ENCODE measurements around the gene SPEF2. TPM values are rescaled to one million over a fixed set of nuclear protein-coding genes. Genes with fewer than 3 reads are reported as not detected.

SPEF2 gene
- total RNA-seq, 4 donors from 2014 or later: 1.7 to 10.0 (median 2.2) TPM

DNA sequence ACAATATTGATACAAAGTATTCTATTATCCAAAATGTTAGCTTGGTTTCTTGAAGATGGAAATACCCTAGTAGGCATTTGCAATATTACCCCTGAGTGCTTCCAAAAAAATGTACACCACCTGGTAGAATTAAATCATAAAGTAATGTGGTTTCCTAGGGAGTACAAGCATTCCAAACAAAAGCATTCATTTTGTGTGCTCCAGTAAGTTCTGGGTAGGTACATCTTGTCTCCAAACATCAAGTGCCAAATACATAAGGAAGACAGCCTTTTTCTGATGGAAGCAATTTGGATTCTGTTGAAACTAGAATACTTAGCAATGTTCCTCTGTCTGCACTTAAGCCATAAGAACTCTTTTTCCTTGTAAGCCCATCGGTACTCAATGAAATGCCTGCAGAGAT, 165.9 kb downstream of the SPEF2 start:
- Histone ChIP-seq H3K27me3 (no peaks in the 10 kb centered on the region), H3K4me1 (no peaks in the 10 kb centered on the region), H3K27ac (no peak overlapping the region), H3K36me3 (no peaks in the 10 kb centered on the region), H3K4me3 (no peak overlapping the region), H3K9me3 (no peaks in the 10 kb centered on the region)
- WGBS: 96% methylated on average over 1 of the region's 1 CpG
- no peak for DNase-seq (ENCODE audit: low spot score in 2 of 2)
- TF ChIP-seq EP300 (IDR thresholded peaks at IDR 0.05) (no peak), POLR2A (IDR thresholded peaks at IDR 0.05) (no peak), POLR2AphosphoS5 (IDR thresholded peaks at IDR 0.05) (no peak)
- TF ChIP-seq, protein P1, sequence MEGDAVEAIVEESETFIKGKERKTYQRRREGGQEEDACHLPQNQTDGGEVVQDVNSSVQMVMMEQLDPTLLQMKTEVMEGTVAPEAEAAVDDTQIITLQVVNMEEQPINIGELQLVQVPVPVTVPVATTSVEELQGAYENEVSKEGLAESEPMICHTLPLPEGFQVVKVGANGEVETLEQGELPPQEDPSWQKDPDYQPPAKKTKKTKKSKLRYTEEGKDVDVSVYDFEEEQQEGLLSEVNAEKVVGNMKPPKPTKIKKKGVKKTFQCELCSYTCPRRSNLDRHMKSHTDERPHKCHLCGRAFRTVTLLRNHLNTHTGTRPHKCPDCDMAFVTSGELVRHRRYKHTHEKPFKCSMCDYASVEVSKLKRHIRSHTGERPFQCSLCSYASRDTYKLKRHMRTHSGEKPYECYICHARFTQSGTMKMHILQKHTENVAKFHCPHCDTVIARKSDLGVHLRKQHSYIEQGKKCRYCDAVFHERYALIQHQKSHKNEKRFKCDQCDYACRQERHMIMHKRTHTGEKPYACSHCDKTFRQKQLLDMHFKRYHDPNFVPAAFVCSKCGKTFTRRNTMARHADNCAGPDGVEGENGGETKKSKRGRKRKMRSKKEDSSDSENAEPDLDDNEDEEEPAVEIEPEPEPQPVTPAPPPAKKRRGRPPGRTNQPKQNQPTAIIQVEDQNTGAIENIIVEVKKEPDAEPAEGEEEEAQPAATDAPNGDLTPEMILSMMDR (IDR thresholded peaks at IDR 0.05): no peak

DNA sequence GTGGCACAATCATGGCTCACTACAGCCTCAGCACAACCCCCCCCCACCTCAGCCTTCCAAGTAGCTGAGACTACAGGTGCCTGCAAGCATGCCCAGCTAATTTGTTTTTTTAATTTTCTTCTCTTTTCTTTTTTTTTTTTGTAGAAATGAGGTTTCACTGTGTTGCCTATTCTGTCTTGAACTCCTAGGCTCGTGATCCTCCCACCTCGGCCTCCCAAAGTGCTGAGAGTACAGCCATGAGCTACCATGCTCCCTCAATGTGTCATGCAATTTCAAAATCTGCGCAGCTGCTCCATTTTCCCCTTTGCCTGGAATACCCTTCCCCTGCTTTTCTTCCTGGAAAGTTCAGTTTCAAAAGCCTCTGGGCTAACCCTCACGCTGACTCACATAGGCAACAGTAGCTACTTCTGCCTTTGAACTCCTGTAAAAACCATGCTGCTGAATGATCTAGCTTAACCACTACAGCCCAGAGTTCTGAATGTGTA, 168.0 kb downstream of the SPEF2 start:
- no peak overlapping the region for H3K27ac ChIP-seq
- H3K4me3 ChIP-seq: no peak overlapping the region
- DNase-seq (ENCODE audit: low spot score in 2 of 2): no peak
- no peaks in the 10 kb centered on the region for H3K27me3 ChIP-seq
- H3K4me1 ChIP-seq: no peaks in the 10 kb centered on the region
- no peaks in the 10 kb centered on the region for H3K36me3 ChIP-seq
- H3K9me3 ChIP-seq: no peaks in the 10 kb centered on the region
- 88% methylated on average over 4 of the region's 4 CpGs for WGBS
- TF ChIP-seq EP300 (IDR thresholded peaks at IDR 0.05) (no peak), POLR2AphosphoS5 (IDR thresholded peaks at IDR 0.05) (no peak), POLR2A (IDR thresholded peaks at IDR 0.05) (no peak)
- TF ChIP-seq, protein P1 (IDR thresholded peaks at IDR 0.05): no peak

DNA sequence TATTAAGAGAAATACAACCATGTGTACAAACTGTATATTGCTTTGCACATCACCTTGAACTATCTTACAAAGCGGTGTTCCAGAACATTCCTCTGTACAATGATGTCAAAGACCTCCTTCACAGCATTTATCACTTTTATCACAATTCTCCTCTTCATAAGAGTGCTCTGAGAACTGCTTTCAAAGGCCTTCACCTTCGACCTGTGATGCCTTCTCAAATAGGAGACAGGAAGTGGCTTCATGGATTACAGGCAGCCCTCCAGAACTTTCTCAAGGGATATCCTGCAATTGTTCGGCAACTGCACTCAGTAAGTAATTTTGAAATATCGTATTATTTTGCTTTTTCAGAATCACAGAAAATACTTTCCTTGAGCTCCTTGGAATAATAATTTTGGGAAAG, 171.1 kb downstream of the SPEF2 start:
- DNase-seq (ENCODE audit: low spot score in 2 of 2): no peak
- no peak for TF ChIP-seq EP300 (IDR thresholded peaks at IDR 0.05)
- TF ChIP-seq, protein P1 (IDR thresholded peaks at IDR 0.05): no peak
- TF ChIP-seq POLR2A (IDR thresholded peaks at IDR 0.05): no peak
- no peak for TF ChIP-seq POLR2AphosphoS5 (IDR thresholded peaks at IDR 0.05)
- Histone ChIP-seq H3K9me3 (no peaks in the 10 kb centered on the region), H3K27me3 (no peaks in the 10 kb centered on the region), H3K36me3 (no peaks in the 10 kb centered on the region), H3K4me3 (no peak overlapping the region), H3K27ac (no peak overlapping the region), H3K4me1 (no peaks in the 10 kb centered on the region)
- WGBS: 77% methylated on average over 4 of the region's 4 CpGs

DNA sequence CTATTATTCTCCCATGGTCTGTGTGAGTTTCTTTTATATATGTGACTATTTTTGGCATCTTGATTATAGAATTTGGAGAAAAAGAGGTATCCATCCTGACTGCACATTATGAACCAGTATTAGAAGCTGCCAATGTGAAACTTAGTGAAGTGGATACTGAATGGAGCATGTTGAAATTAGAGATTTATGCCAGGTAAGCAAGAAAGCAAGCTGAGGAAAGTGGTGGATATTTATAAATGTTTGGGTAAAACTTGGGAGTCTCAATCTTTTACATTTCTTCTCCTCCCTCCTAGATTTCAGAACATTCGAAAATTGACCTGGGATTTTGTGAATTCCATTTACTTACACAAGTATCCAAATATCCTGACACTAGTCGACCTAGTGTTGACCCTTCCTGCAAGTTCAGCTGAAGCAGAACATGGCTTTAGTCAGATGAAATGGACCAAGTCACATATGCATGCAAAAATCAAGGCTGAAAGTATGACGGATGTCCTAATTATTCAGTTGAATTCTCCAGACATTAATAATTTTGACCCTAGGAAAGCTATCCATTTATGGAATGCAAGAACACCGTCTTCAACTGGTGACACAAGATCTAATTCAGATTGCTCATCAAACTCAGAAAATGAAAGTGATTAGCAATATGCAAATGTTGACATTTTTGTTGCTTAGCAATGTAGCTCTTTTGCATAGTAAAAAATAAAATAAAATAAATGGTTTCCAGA, 172.2 kb downstream of the SPEF2 start:
- Histone ChIP-seq H3K36me3 (no peaks in the 10 kb centered on the region), H3K9me3 (no peaks in the 10 kb centered on the region), H3K4me3 (no peak overlapping the region), H3K27me3 (no peaks in the 10 kb centered on the region), H3K27ac (no peak overlapping the region), H3K4me1 (no peaks in the 10 kb centered on the region)
- WGBS: 68% methylated on average over 4 of the region's 4 CpGs
- TF ChIP-seq POLR2A (IDR thresholded peaks at IDR 0.05) (no peak), EP300 (IDR thresholded peaks at IDR 0.05) (no peak), POLR2AphosphoS5 (IDR thresholded peaks at IDR 0.05) (no peak)
- TF ChIP-seq, protein P1 (IDR thresholded peaks at IDR 0.05): no peak
- DNase-seq (ENCODE audit: low spot score in 2 of 2): no peak

DNA sequence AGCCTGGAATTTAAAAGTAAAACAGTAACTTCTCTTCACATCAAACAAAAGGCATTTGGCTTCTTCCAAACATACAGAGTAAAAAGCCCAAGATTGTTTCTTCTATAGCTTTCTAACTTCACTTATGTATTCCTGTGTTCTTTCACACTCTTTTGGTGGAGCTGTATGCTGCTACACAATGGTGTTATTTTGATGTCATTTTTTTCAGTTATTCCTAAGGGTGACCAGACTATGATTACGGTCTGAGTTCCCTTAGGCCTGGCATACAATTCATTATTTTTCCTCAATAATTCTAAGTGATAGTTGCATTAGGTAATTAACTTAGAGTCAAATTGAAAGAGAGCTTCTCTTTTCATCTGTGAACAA, 172.8 kb downstream of the SPEF2 start:
- DNase-seq (ENCODE audit: low spot score in 2 of 2): no peak
- 76% methylated on average over 1 of the region's 1 CpG for WGBS
- Histone ChIP-seq H3K4me3 (no peak overlapping the region), H3K9me3 (no peaks in the 10 kb centered on the region), H3K4me1 (no peaks in the 10 kb centered on the region), H3K27ac (no peak overlapping the region), H3K27me3 (no peaks in the 10 kb centered on the region), H3K36me3 (no peaks in the 10 kb centered on the region)
- TF ChIP-seq, protein P1 (IDR thresholded peaks at IDR 0.05): no peak
- no peak for TF ChIP-seq EP300 (IDR thresholded peaks at IDR 0.05)
- no peak for TF ChIP-seq POLR2AphosphoS5 (IDR thresholded peaks at IDR 0.05)
- no peak for TF ChIP-seq POLR2A (IDR thresholded peaks at IDR 0.05)

All from suprapubic skin (tissue), 4 donors.